ENCODE measurements around the gene WDR89.
"Not testable (repeated sequence)": the region's sequence is repeated elsewhere in the genome, so short reads cannot be mapped to it uniquely, and the experiment has no call there.

WDR89 gene, protein sequence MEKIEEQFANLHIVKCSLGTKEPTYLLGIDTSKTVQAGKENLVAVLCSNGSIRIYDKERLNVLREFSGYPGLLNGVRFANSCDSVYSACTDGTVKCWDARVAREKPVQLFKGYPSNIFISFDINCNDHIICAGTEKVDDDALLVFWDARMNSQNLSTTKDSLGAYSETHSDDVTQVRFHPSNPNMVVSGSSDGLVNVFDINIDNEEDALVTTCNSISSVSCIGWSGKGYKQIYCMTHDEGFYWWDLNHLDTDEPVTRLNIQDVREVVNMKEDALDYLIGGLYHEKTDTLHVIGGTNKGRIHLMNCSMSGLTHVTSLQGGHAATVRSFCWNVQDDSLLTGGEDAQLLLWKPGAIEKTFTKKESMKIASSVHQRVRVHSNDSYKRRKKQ

DNA sequence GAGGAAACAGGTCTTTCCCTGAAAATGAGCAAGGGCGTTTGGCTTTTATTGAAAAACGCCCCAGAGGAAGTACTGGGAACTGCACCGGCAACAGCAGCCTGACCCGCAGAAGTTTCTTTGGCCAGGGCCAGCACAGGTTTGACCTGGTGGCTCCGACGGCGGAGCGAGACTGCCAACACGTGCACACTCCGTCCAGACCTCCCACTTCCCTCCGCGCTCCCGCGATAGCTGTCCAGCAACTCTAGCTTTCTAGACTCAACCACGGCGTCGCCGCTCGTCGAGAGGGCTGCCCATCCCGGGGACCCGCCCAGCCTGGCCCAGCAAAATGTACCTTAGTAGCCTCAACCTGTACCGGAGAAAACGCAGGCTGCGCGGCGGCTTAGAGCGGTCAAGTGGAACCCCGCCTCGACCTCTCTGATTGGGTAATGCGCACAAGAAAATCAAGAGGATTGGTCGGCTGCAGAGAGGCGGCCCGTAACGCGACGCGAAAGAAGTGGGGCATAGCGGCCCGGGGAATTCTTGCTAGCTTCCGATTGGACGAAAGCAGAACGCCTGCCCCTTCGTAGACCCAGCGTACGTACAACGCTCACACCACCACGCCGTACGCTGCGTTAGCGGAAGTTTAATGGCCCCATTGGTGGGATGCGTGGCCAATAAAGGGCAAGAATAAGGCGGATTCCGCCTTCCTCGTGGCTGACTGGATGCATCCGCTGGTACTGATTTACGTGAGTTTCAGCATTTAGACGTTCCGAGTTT is at the start of gene WDR89:
WDR89 (minus strand) TSS at position 399 of the 756 bp plus-strand sequence. CDS start 41,929 bp downstream, outside the sequence.
- peak; percentile 85 for DNase-seq

DNA sequence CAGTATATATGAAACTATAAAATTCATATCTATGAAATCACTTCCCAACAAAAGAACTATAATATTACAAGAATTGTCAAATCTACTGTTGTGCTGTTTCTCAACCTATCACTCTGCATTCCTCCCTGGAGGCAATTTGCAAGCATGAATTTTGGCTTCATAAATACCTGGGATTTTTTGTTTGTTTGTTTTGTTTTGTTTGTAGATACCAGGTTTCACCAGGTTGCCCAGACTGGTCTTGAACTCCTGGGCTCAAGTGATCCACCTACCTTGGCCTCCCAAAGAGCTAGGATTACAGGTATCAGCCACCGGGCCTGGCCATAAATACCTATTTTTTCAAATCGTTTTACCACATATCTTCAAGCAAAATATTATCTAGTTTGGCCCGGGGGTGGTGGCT is 47.5 kb upstream of the WDR89 start:
- DNase-seq = no peak

DNA sequence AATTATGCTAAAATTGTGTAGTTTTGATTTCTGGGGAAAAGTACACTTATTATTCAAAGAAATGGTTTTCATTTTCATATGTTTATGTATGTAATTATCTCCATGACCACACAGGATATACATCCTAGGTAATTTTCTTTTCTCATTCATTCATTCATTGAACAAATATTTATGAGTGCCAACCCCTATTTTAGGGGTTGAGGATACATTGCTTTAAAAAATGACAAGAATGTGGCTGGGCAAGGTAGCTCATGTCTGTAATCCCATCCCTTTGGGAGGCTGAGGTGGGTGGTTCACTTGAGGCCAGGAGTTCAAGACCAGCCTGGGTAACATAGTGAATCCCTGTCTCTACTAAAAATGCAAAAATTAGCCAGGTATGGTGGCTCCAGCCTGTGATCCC is 45.3 kb upstream of the WDR89 start:
- no peak for DNase-seq

GRCh38 chr14:63685401-63685800 is 43.7 kb upstream of the WDR89 start:
- DNase-seq = no peak

- DNase-seq = no peak
Observed at GRCh38 chr14:63682727-63683593, 41.3 kb upstream of the WDR89 start.

- no peak for DNase-seq
Observed at GRCh38 chr14:63678536-63678935, 36.9 kb upstream of the WDR89 start.

- DNase-seq = no peak
Observed at GRCh38 chr14:63677891-63678379, 36.3 kb upstream of the WDR89 start.

- no peak for DNase-seq
Observed at GRCh38 chr14:63676615-63677014, 34.9 kb upstream of the WDR89 start.

GRCh38 chr14:63673886-63674497 is 32.3 kb upstream of the WDR89 start:
- DNase-seq = no peak

DNA sequence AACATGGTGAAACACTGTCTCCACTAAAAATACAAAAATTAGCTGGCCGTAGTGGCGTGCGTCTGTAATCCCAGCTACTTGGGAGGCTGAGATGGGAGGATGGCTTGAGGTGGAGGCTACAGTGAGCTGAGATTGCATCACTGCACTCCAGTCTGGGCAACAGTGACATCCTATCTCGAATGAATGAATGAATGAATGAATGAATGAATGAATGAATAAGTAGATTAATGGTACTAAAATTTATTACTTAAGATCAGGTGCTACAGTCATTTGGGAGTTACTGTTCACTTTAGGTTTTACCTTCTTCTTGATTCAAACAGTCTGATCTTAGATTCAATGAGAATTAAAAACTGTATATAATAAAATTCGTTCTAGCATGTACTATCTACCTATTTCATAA is 31.6 kb upstream of the WDR89 start:
- no peak for DNase-seq

DNA sequence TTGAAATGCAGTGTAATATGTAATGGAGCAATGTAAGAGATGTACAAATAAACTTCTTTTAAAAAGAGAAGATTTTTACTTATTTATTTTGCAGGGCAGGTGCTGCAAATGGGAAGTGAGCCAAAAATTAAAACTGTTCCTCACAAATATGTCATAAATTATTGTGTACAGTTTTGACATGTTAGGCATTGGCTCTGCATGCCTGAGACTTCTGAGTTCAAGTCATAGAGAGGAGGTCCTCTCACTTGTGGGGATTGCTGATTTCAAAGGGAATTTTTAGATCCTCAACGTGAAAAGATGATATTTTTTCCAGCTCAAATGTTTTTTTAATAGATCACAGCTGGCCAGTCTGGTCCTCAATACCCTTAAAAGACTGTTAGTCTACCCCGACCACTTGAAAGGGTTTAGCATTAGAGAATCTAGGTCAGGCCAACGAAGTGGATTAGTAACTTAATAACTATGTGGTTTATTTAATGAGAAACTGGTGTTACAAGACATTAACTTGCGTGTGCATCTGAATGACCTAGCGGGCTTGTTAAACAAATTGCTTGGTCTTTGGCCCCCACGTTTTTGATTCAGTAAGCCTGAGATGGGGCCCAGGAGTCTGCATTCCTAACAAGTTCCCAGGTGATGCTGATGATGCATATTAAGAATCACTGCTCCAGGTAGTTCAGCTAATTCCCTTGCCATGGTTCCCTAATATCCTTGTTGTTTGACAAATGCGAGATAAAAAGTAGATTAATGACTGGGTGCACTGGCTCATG is 30.9 kb upstream of the WDR89 start:
- no peak for DNase-seq

DNA sequence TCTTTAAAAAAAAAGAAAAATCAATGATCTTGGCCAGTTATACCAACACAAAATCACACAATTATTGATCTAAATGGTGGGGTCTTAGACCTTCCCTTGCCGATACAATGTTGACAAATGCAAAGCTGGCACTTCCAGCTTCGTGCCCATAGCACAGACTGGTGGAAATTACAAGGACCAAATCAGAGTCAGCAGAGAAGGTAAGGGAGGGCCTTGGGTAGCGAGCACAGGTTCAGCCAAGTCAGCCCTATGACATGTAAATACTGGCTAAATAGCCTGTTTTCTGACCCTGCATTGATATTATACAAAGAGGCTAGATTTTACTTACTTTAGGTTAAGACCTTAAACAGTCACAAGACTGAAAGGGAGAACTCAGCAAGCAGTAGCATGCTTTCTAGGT is 30.3 kb upstream of the WDR89 start:
- DNase-seq = no peak

GRCh38 chr14:63670692-63671091 is 29.0 kb upstream of the WDR89 start:
- no peak for DNase-seq

GRCh38 chr14:63666335-63666734 is 24.7 kb upstream of the WDR89 start:
- no peak for DNase-seq

GRCh38 chr14:63663428-63664341 is 22.0 kb upstream of the WDR89 start:
- DNase-seq = no peak

GRCh38 chr14:63662776-63663175 is 21.1 kb upstream of the WDR89 start:
- no peak for DNase-seq

GRCh38 chr14:63661881-63662280 is 20.2 kb upstream of the WDR89 start:
- DNase-seq = not testable (repeated sequence)

GRCh38 chr14:63659726-63660125 is 18.1 kb upstream of the WDR89 start:
- no peak for DNase-seq

DNA sequence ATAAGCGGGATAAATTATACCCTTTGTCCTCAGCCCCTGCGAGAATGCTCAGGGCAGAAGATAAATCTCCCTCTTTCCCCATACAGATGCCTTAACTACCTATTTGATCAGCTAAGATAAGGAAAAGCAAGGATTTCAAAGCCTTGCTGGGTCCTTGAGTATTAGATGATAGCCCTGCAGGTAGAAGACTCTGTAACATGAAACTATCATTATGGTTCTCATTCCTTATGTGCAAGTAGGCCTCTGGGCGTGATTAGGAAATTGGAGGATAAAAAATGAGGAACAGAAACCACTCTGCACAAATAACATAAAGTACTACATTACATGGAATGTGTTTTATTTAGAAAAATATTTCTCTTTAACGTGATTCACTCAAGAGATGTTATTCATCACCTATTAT is 14.5 kb upstream of the WDR89 start:
- DNase-seq = no peak

DNA sequence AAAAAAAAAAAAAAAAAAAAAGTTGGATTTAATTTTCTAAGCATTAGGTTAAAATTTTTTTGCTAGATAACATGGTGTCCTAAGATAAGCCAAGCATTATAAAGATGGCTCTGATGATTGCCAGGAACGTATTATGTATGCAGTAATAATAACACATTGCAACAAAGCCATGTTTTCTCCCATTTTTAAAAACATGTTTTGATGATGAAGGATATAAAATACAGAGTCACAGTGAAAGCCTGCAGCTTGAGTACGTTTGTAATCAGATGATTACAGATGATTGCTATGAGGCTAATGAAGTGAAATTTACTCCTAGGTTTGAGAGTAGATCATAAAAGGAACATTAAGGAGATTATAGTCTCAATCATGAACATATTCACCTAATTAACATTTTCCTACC is 13.3 kb upstream of the WDR89 start:
- DNase-seq = no peak

DNA sequence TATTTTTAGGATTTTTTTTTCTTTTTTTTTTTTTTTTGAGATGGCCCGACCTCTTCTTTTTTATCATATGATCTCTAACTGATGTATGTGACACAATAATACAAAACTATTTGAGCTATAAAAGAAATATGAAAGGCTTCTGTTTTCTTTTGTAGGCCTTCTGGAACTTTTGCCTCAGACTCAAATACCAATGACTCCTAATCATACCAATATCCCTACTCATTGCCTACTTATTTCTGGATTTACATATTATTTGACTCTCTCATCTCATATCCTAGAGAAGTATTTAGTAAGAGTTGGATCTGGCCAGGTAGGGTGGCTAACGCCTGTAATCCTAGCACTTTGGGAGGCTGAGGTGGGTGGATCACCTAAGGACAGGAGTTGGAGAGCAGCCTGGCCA is 12.7 kb upstream of the WDR89 start:
- DNase-seq = no peak
